HT1080 (cell line): ENCODE results near the gene KRTAP9-8. TPM values are rescaled to one million over a fixed set of nuclear protein-coding genes. Genes with fewer than 3 reads are reported as not detected.
"Not testable (repeated sequence)": the region's sequence is repeated elsewhere in the genome, so short reads cannot be mapped to it uniquely, and the experiment has no call there.

Source experiments
- DNase-seq: peaks from one replicate; pipeline ENCODE4 v3.0.0-alpha.2; 2015; ENCODE audit warnings: low read depth
- polyA plus RNA-seq, 2 experiments: library from polyadenylated mRNA; depleted of rRNA; stranded (reverse); fragments of >200 nt; gene quantifications; 2 replicates each; pipeline ENCODE4 v1.2.3, GENCODE V29; 2015
- total RNA-seq: library from RNA; depleted of rRNA; stranded (reverse); fragments of >200 nt; shearing (Covaris generic); gene quantifications from 2 replicates; pipeline ENCODE4 v1.2.3, GENCODE V29; 2014; rRNA removed

Gene KRTAP9-8
- not detected in 2 replicates for total RNA-seq
- not detected in 2 replicates for polyA plus RNA-seq (2015; cell fraction: cytosol; rRNA removed)
- not detected in 2 replicates for polyA plus RNA-seq (2015; cell fraction: nucleus; rRNA removed)

GRCh38 chr17:41237949-41238437 is at the start of gene KRTAP9-8:
Gene KRTAP9-8, plus strand, starts transcription at chr17:41237999. Its CDS starts 53 bp downstream, at chr17:41238052.
- not testable (repeated sequence) for DNase-seq

GRCh38 chr17:41189837-41190318 is 47.9 kb upstream of the KRTAP9-8 start, which contains the start of gene KRTAP9-1:
Gene KRTAP9-1, plus strand, starts transcription at chr17:41189887. Its CDS starts 0 bp downstream, at chr17:41189887.
- DNase-seq, result not testable (repeated sequence)

GRCh38 chr17:41190328-41190727 is 47.5 kb upstream of the KRTAP9-8 start:
- no peak for DNase-seq

GRCh38 chr17:41196068-41196467 is 41.7 kb upstream of the KRTAP9-8 start:
- no peak for DNase-seq

- DNase-seq, result no peak
Observed at GRCh38 chr17:41199421-41200078, 38.2 kb upstream of the KRTAP9-8 start.

GRCh38 chr17:41211845-41212466 is 25.8 kb upstream of the KRTAP9-8 start:
- peak; percentile 39 for DNase-seq

GRCh38 chr17:41212524-41213169 is 25.2 kb upstream of the KRTAP9-8 start:
- DNase-seq, result no peak

GRCh38 chr17:41215681-41216080 is 22.1 kb upstream of the KRTAP9-8 start:
- DNase-seq, result no peak

GRCh38 chr17:41223821-41224220 is 14.0 kb upstream of the KRTAP9-8 start:
- no peak for DNase-seq

- no peak for DNase-seq
Observed at GRCh38 chr17:41226051-41226450, 11.7 kb upstream of the KRTAP9-8 start.

GRCh38 chr17:41226598-41227095 is 11.2 kb upstream of the KRTAP9-8 start, which contains the start of gene KRTAP9-2:
Gene KRTAP9-2, plus strand, starts transcription at chr17:41226648. Its CDS starts 7 bp downstream, at chr17:41226655.
- not testable (repeated sequence) for DNase-seq

- DNase-seq, result no peak
Observed at GRCh38 chr17:41230094-41230493, 7.7 kb upstream of the KRTAP9-8 start.

- DNase-seq, result no peak
Observed at GRCh38 chr17:41231731-41232130, 6.1 kb upstream of the KRTAP9-8 start.

- not testable (repeated sequence) for DNase-seq
Observed at GRCh38 chr17:41232399-41233105, 5.2 kb upstream of the KRTAP9-8 start, which contains the start of gene KRTAP9-3. Gene KRTAP9-3, plus strand, starts transcription at chr17:41232449. Its CDS starts 53 bp downstream, at chr17:41232502.

GRCh38 chr17:41237116-41237515 is 683 bp upstream of the KRTAP9-8 start:
- not testable (repeated sequence) for DNase-seq

- not testable (repeated sequence) for DNase-seq
Observed at GRCh38 chr17:41246995-41247787, 9.4 kb downstream of the KRTAP9-8 start.

- not testable (repeated sequence) for DNase-seq
Observed at GRCh38 chr17:41249637-41250240, 11.9 kb downstream of the KRTAP9-8 start, which contains the start of gene KRTAP9-4. Gene KRTAP9-4, plus strand, starts transcription at chr17:41249687. Its CDS starts 34 bp downstream, at chr17:41249721.

GRCh38 chr17:41251261-41251660 is 13.5 kb downstream of the KRTAP9-8 start:
- no peak for DNase-seq

- DNase-seq, result no peak
Observed at GRCh38 chr17:41254861-41255260, 17.1 kb downstream of the KRTAP9-8 start.
